ENCODE results near the gene TFAP2A.

The TFAP2A gene

GRCh38 chr6:10414756-10415616, at the start of gene TFAP2A:
TSS of gene TFAP2A (minus strand) at chr6:10415074. CDS start at chr6:10414991, 83 bp downstream.
- in situ Hi-C loops (cut with HindIII; ENCODE audit: low sequenced_read_pairs): no loop called here

- in situ Hi-C loops (cut with HindIII; ENCODE audit: low sequenced_read_pairs): no loop called here
Observed at GRCh38 chr6:10463491-10464481, 48.9 kb upstream of the TFAP2A start.

- in situ Hi-C loops (cut with HindIII; ENCODE audit: low sequenced_read_pairs): no loop called here
Observed at GRCh38 chr6:10463040-10463439, 48.2 kb upstream of the TFAP2A start.

- in situ Hi-C loops (cut with HindIII; ENCODE audit: low sequenced_read_pairs): no loop called here
Observed at GRCh38 chr6:10461850-10462249, 47.0 kb upstream of the TFAP2A start.

GRCh38 chr6:10460096-10460495, 45.2 kb upstream of the TFAP2A start:
- in situ Hi-C loops (cut with HindIII; ENCODE audit: low sequenced_read_pairs): no loop called here

GRCh38 chr6:10458287-10458686, 43.4 kb upstream of the TFAP2A start:
- in situ Hi-C loops (cut with HindIII; ENCODE audit: low sequenced_read_pairs): no loop called here

GRCh38 chr6:10453596-10453995, 38.7 kb upstream of the TFAP2A start:
- in situ Hi-C loops (cut with HindIII; ENCODE audit: low sequenced_read_pairs): no loop called here

GRCh38 chr6:10451828-10452509, 37.1 kb upstream of the TFAP2A start:
- in situ Hi-C loops (cut with HindIII; ENCODE audit: low sequenced_read_pairs): no loop called here

- in situ Hi-C loops (cut with HindIII; ENCODE audit: low sequenced_read_pairs): no loop called here
Observed at GRCh38 chr6:10451394-10451793, 36.5 kb upstream of the TFAP2A start.

GRCh38 chr6:10449751-10450150, 34.9 kb upstream of the TFAP2A start:
- in situ Hi-C loops (cut with HindIII; ENCODE audit: low sequenced_read_pairs): no loop called here

GRCh38 chr6:10448096-10448495, 33.2 kb upstream of the TFAP2A start:
- in situ Hi-C loops (cut with HindIII; ENCODE audit: low sequenced_read_pairs): no loop called here

GRCh38 chr6:10446548-10446947, 31.7 kb upstream of the TFAP2A start:
- in situ Hi-C loops (cut with HindIII; ENCODE audit: low sequenced_read_pairs): no loop called here

GRCh38 chr6:10441655-10442009, 26.8 kb upstream of the TFAP2A start:
- in situ Hi-C loops (cut with HindIII; ENCODE audit: low sequenced_read_pairs): no loop called here

GRCh38 chr6:10441004-10441654, 26.3 kb upstream of the TFAP2A start:
- in situ Hi-C loops (cut with HindIII; ENCODE audit: low sequenced_read_pairs): no loop called here

GRCh38 chr6:10437891-10438290, 23.0 kb upstream of the TFAP2A start:
- in situ Hi-C loops (cut with HindIII; ENCODE audit: low sequenced_read_pairs): no loop called here

GRCh38 chr6:10434235-10434634, 19.4 kb upstream of the TFAP2A start:
- in situ Hi-C loops (cut with HindIII; ENCODE audit: low sequenced_read_pairs): no loop called here

GRCh38 chr6:10433322-10433721, 18.4 kb upstream of the TFAP2A start:
- in situ Hi-C loops (cut with HindIII; ENCODE audit: low sequenced_read_pairs): no loop called here

- in situ Hi-C loops (cut with HindIII; ENCODE audit: low sequenced_read_pairs): no loop called here
Observed at GRCh38 chr6:10431423-10432164, 16.7 kb upstream of the TFAP2A start.

GRCh38 chr6:10429638-10430427, 15.0 kb upstream of the TFAP2A start:
- in situ Hi-C loops (cut with HindIII; ENCODE audit: low sequenced_read_pairs): no loop called here
